Measurements from ENCODE around the gene TMEM132E. TPM values are rescaled to one million over a fixed set of nuclear protein-coding genes. Genes with fewer than 3 reads are reported as not detected.

TMEM132E gene
- total and polyA plus RNA-seq, 2 of the 4 experiments (the other 2 are of a cell fraction), result not detected

- no peak overlapping the region for H2AK9ac ChIP-seq (replicated peaks; ENCODE audit: low read depth, low read length, poor library complexity)
- H3K36me3 ChIP-seq (ENCODE audit: control insufficient read depth, insufficient read depth, low read length), result no peaks in the 10 kb centered on the region
- no peak overlapping the region for H3K9ac ChIP-seq (ENCODE audit: low read depth, low read length)
- ChIA-PET CTCF (no interaction called here), POLR2A (ENCODE audit: unreplicated experiment) (no interaction called here)
- H3K18ac ChIP-seq (ENCODE audit: low read depth, low read length), result no peak overlapping the region
- no peaks in the 10 kb centered on the region for H4K20me1 ChIP-seq (ENCODE audit: insufficient read depth, low read length)
- no peaks in the 10 kb centered on the region for H3K9me1 ChIP-seq (ENCODE audit: insufficient read depth, low read length)
- in situ Hi-C loops (cut with MboI; ENCODE audit: low sequenced_read_pairs) (loop anchor here (25.0 kb wide), 1 partner anchor 476 kb away; the partner anchor contains the start of genes FNDC8 and RAD51D), intact Hi-C loops (cut with micrococcal nuclease) (no loop called here), dilution Hi-C loops (cut with HindIII; ENCODE audit: low sequenced_read_pairs, unreplicated experiment) (no loop called here)
- ATAC-seq (ENCODE audit: low read depth) (no peak), DNase-seq (no peak)
- BruUV-seq (replicated peaks), result no TSS peak
- H3K4ac ChIP-seq (ENCODE audit: low read depth, low read length), result no peak overlapping the region
- no peak overlapping the region for H3K56ac ChIP-seq (ENCODE audit: extremely low read depth, insufficient read depth, low read length)
- H2AK5ac ChIP-seq (ENCODE audit: low read depth, low read length), result no peak overlapping the region
- H2BK20ac ChIP-seq (ENCODE audit: low read depth, low read length), result no peak overlapping the region
- no peak overlapping the region for H3K14ac ChIP-seq (replicated peaks; ENCODE audit: low read depth, low read length)
- H2AFZ ChIP-seq (replicated peaks; ENCODE audit: low read length, poor library complexity), result no peak overlapping the region
- no peak overlapping the region for H4K5ac ChIP-seq (ENCODE audit: low read depth, low read length)
- no peak overlapping the region for H3K4me2 ChIP-seq (ENCODE audit: low read depth, low read length)
- no peaks in the 10 kb centered on the region for H3K9me3 ChIP-seq (ENCODE audit: control insufficient read depth, insufficient read depth, low read length)
- no peak overlapping the region for H2BK15ac ChIP-seq (ENCODE audit: low read depth, low read length)
- 75% methylated on average over 2 of the region's 8 CpGs; no CpG with 5 or more reads in 1 of the 2 experiments for WGBS, 2 experiments (ENCODE audit: extremely low coverage in 2 of 2, insufficient read length in 1 of 2)
- no peak overlapping the region for H2BK120ac ChIP-seq (ENCODE audit: low read depth, low read length)
- no peak overlapping the region for H2BK5ac ChIP-seq (ENCODE audit: low read depth, low read length, poor library complexity, severe bottlenecking)
- H4K91ac ChIP-seq (ENCODE audit: insufficient read depth, low read depth, low read length), result no peak overlapping the region
- H3K4me1 ChIP-seq (ENCODE audit: control insufficient read depth, insufficient read depth, low read length), result no peaks in the 10 kb centered on the region
- H3K23ac ChIP-seq (ENCODE audit: low read depth, low read length), result no peak overlapping the region
- H3K27ac ChIP-seq (ENCODE audit: insufficient read depth, low read length), result no peak overlapping the region
- H3K79me1 ChIP-seq (ENCODE audit: low read depth in 1 of 2, low read length in 2 of 2), result no peaks in the 10 kb centered on the region
- no peak for TF ChIP-seq BHLHE40 (IDR thresholded peaks at IDR 0.05; ENCODE audit: low read depth, low read length)
- TF ChIP-seq USF2 (IDR thresholded peaks at IDR 0.05; ENCODE audit: low read depth, low read length), result no peak
- TF ChIP-seq CTCF (conservative IDR thresholded peaks at IDR 0.05; ENCODE audit: low read depth, low read length), result no peak
- no peak for TF ChIP-seq POLR2A (IDR thresholded peaks at IDR 0.05; ENCODE audit: low read depth, low read length)
- TF ChIP-seq MAFK (IDR thresholded peaks at IDR 0.05; ENCODE audit: low read depth, low read length), result no peak
- no peak for TF ChIP-seq FOS (IDR thresholded peaks at IDR 0.05; ENCODE audit: low read depth, low read length)
- no peak for TF ChIP-seq CHD1 (IDR thresholded peaks at IDR 0.05; ENCODE audit: low read depth, low read length)
- TF ChIP-seq MXI1 (IDR thresholded peaks at IDR 0.05; ENCODE audit: borderline replicate concordance, low read depth, low read length), result no peak
- TF ChIP-seq NFE2L2 (IDR thresholded peaks at IDR 0.05; ENCODE audit: low read depth, low read length), result no peak
- TF ChIP-seq RAD21 (IDR thresholded peaks at IDR 0.05; ENCODE audit: low read length), result no peak
- TF ChIP-seq CEBPB (IDR thresholded peaks at IDR 0.05; ENCODE audit: low read depth, low read length), result no peak
- no peak for TF ChIP-seq MAZ (IDR thresholded peaks at IDR 0.05; ENCODE audit: borderline replicate concordance, low read depth, low read length)
- no peak for TF ChIP-seq SMC3 (IDR thresholded peaks at IDR 0.05; ENCODE audit: low read depth, low read length)
- no peak for TF ChIP-seq RFX5 (IDR thresholded peaks at IDR 0.05; ENCODE audit: low read depth, low read length)
- no peak overlapping the region for H4K8ac ChIP-seq (ENCODE audit: low read depth in 2 of 2, low read length in 2 of 2)
- peaks cover 9% of the 10 kb centered on the region; the same call in 1 of the 2 replicates for H3K27me3 ChIP-seq (ENCODE audit: control insufficient read depth, insufficient read depth, low read length)
- no peak overlapping the region for H3K4me3 ChIP-seq (ENCODE audit: insufficient read depth, low read depth, low read length)
Measured at GRCh38 chr17:34635876-34636275, 56.5 kb downstream of the TMEM132E start.

All from IMR-90 (cell line).